HFFc6 (cell line): ENCODE results near the gene CPNE2. TPM values are rescaled to one million over a fixed set of nuclear protein-coding genes. Genes with fewer than 3 reads are reported as not detected.
A peak's percentile ranks its signal among the peaks of the same experiment; 100 is the strongest.

Experiments used
- DNase-seq: peaks from one replicate; pipeline ENCODE4 v3.0.0-alpha.2; 2018
- H3K27ac Mint-ChIP-seq: 2 replicates; pipeline ENCODE4 v1.8.0; 2020; ENCODE audit warnings: mild to moderate bottlenecking, mixed read lengths
- H3K27me3 Mint-ChIP-seq: 2 replicates; pipeline ENCODE4 v1.8.0; 2021; ENCODE audit warnings: mild to moderate bottlenecking, moderate library complexity, mixed read lengths; ENCODE audit not compliant: insufficient read depth
- H3K36me3 Mint-ChIP-seq: 2 replicates; pipeline ENCODE4 v1.8.0; 2021; ENCODE audit warnings: low read depth, mixed read lengths
- H3K4me1 Mint-ChIP-seq: 2 replicates; pipeline ENCODE4 v1.8.0; 2020; ENCODE audit warnings: low read depth, mixed read lengths
- H3K4me3 Mint-ChIP-seq: 2 replicates; pipeline ENCODE4 v1.8.0; 2020; ENCODE audit warnings: mild to moderate bottlenecking, moderate library complexity, mixed read lengths
- H3K9me3 Mint-ChIP-seq: 2 replicates; pipeline ENCODE4 v1.8.0; 2020; ENCODE audit warnings: mild to moderate bottlenecking, mixed read lengths
- total RNA-seq, 6 experiments: library from RNA; stranded (reverse); fragmentation: NEBNext Ultra II Directional; extraction: Animal tissue kit (Norgen Biotek cat#: 25700); gene quantifications; 2 replicates in 1 of 6; 3 replicates in 5 of 6; pipeline ENCODE4 v1.2.3, GENCODE V29; 2021
- TF ChIP-seq, protein P1 (sequence below): fragments of 200-600 bp; sonication (generic); IDR thresholded peaks from 2 replicates; pipeline ENCODE4 v1.5.0; 2021; ENCODE audit warnings: antibody characterized with exemption, mild to moderate bottlenecking

CPNE2 gene
- total RNA-seq, 6 experiments from 2014 or later: 13.0 to 29.6 (median 23.3) TPM

DNA sequence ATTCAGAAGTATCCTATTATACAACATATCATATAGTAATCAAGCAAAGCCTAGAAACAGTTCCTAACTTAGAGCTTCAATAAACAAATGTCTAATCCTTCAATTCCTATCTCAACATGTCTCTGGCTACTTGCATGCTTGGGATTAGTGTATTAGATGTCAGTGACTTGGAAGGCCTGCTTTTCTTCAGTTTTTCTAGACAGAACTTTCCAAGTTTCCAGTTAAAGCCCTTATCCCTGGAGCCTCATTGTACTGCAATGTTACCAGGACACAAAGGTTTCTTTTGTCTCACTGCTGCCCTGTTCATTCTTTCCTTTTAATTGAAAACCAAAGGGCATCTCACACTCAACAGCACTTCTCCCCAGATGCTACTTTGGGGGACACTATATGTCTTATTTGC, 76.9 kb downstream of the CPNE2 start:
- Mint-ChIP-seq H3K4me1 (no peaks in the 10 kb centered on the region), H3K9me3 (no peaks in the 10 kb centered on the region), H3K36me3 (peaks cover 22% of the 10 kb centered on the region), H3K4me3 (no peak overlapping the region), H3K27ac (no peak overlapping the region), H3K27me3 (no peaks in the 10 kb centered on the region; the same call in 1 of the 2 replicates)
- TF ChIP-seq, protein P1, sequence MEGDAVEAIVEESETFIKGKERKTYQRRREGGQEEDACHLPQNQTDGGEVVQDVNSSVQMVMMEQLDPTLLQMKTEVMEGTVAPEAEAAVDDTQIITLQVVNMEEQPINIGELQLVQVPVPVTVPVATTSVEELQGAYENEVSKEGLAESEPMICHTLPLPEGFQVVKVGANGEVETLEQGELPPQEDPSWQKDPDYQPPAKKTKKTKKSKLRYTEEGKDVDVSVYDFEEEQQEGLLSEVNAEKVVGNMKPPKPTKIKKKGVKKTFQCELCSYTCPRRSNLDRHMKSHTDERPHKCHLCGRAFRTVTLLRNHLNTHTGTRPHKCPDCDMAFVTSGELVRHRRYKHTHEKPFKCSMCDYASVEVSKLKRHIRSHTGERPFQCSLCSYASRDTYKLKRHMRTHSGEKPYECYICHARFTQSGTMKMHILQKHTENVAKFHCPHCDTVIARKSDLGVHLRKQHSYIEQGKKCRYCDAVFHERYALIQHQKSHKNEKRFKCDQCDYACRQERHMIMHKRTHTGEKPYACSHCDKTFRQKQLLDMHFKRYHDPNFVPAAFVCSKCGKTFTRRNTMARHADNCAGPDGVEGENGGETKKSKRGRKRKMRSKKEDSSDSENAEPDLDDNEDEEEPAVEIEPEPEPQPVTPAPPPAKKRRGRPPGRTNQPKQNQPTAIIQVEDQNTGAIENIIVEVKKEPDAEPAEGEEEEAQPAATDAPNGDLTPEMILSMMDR: no peak
- no peak for DNase-seq

DNA sequence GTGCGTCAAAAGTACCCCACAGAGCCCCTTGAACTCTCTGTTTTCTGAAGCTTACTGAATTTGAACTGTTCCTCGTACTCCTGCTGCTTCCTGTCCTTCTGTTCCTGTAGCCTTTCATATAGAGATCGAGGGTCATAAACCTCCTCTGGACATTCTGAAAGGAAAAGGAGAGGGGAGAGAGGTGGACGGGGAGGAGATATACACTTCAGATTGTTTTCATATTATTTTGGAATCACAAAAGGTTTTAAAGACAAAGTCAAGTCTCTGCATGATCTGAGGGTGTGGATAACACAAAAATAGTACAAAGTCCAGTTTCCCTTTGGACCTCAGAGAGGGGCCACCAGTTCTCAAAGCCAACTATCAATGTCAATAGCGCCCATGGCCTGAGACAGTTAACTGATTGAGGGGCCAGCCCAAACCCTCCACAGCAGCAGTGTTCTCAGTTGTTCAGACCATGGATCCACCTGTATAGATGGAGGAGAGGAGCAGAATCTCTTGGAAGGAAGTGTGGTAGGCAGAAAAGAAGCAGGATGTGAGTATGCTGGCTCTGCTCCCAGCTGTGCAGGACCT, 80.4 kb downstream of the CPNE2 start:
- H3K9me3 Mint-ChIP-seq: no peaks in the 10 kb centered on the region
- TF ChIP-seq, protein P1: no peak
- H3K36me3 Mint-ChIP-seq: peaks cover 16% of the 10 kb centered on the region
- no peaks in the 10 kb centered on the region; the same call in 1 of the 2 replicates for H3K27me3 Mint-ChIP-seq
- H3K4me3 Mint-ChIP-seq: no peak overlapping the region
- peaks cover 11% of the 10 kb centered on the region; the same call in 1 of the 2 replicates for H3K4me1 Mint-ChIP-seq
- no peak for DNase-seq
- no peak overlapping the region for H3K27ac Mint-ChIP-seq

DNA sequence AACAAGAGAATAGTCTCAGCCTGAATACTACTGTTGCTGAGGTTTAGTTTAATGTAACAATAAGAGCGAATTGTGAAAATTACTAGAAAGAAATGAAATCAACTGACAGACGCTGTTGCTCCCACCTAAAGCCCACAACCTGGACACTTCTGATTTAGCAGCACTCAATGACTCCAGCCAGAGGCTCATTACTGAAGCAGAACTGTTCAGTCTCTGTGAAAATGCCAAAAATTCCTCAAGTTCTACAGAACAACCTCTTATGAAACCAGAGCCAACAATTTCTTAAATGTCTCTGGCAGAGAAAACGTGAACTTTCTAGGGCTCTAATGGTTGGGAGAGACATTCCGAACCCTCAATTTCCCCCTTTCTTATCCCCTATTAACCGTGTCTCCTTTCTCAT, 83.5 kb downstream of the CPNE2 start:
- Mint-ChIP-seq H3K4me3 (no peak overlapping the region), H3K4me1 (peaks cover 27% of the 10 kb centered on the region), H3K9me3 (no peaks in the 10 kb centered on the region), H3K27me3 (no peaks in the 10 kb centered on the region; the same call in 1 of the 2 replicates), H3K27ac (no peak overlapping the region), H3K36me3 (peaks cover 15% of the 10 kb centered on the region)
- no peak for DNase-seq
- TF ChIP-seq, protein P1: no peak

DNA sequence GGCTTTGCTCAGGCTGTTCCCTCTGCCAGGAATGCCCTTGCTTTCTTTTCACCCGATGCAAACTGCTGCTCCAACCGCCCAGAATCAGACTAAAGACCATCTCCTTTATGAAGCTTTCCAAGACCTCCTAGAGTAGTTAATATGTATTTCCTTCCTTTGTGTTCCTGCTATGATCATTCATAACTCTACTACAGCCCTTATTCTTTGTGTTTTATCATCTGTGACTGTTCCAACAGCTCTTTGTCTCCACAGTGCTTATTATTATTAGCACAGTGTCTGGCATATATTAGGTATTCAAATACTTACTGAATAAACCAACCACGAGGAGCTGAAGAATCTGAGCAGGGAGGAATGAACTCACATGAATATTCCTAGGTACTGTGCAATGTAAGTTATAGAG, 85.8 kb downstream of the CPNE2 start:
- TF ChIP-seq, protein P1: no peak

DNA sequence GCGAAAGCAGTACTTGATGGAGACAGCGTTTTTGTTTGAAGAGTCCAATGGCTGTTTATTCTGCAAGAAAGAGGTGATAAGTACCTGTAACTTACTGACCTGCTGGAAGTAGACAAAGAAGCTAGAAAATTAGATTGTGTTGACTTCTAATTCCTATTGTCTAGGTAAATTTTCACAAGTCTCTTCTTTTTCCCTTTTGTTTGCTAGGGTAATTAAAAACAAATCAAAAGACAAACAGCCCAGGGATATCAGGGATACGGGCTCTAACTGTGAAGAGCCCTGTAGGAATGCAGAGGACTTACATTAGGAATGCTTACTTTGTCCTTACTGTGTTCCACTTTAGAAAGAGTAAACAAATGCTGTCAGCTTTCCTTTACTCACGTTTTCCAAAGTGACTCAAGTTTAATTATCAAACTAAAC, 86.4 kb downstream of the CPNE2 start:
- H3K36me3 Mint-ChIP-seq: peaks cover 2% of the 10 kb centered on the region; the same call in 1 of the 2 replicates
- H3K27me3 Mint-ChIP-seq: no peaks in the 10 kb centered on the region
- no peak overlapping the region for H3K4me3 Mint-ChIP-seq
- TF ChIP-seq, protein P1: no peak; the same call in 1 of the 2 replicates
- no peaks in the 10 kb centered on the region for H3K9me3 Mint-ChIP-seq
- no peak overlapping the region for H3K27ac Mint-ChIP-seq
- peak; percentile 31 for DNase-seq
- peaks cover 30% of the 10 kb centered on the region for H3K4me1 Mint-ChIP-seq

More for the DNA sequence above, 85.8 kb downstream of the CPNE2 start:
- Mint-ChIP-seq H3K4me3 (no peak overlapping the region), H3K27ac (no peak overlapping the region), H3K36me3 (no peaks in the 10 kb centered on the region), H3K9me3 (no peaks in the 10 kb centered on the region), H3K4me1 (peaks cover 27% of the 10 kb centered on the region), H3K27me3 (no peaks in the 10 kb centered on the region)
- no peak for DNase-seq
